Measurements from ENCODE around the gene METAP1D. TPM values are rescaled to one million over a fixed set of nuclear protein-coding genes. Genes with fewer than 3 reads are reported as not detected.

The METAP1D gene
- total RNA-seq, 1 experiment from 2014 or later, result 10.4 TPM

DNA sequence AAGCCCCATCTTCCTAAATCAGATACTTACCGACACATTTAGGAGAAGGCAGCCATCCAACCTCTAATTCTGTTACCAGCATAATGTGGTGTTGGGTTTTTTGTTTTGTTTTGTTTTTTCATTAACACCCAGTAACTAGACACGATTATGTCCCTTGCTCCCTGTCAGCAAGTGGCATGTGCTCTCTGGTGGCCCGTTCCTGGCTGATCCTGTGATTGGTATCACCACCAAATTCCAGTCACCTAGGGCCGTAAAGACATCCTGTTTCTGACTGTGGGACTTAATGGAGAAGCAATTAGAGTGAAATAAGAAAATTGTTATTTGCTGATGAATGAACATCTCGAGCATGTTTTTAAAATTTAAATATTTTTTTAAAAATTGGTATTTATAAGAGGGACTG lies 79.7 kb downstream of the METAP1D start:
- Mint-ChIP-seq H3K36me3 (ENCODE audit: insufficient read depth, unreplicated experiment) (no peaks in the 10 kb centered on the region), H3K9me3 (ENCODE audit: unreplicated experiment) (no peaks in the 10 kb centered on the region), H3K27me3 (ENCODE audit: insufficient read depth, unreplicated experiment) (peaks cover 9% of the 10 kb centered on the region), H3K4me1 (ENCODE audit: low read depth, unreplicated experiment) (no peaks in the 10 kb centered on the region), H3K27ac (ENCODE audit: unreplicated experiment) (no peak overlapping the region), H3K4me3 (ENCODE audit: unreplicated experiment) (no peak overlapping the region)
- no peak overlapping the region for H3K4me3 ChIP-seq (ENCODE audit: low read depth, low read length)
- no peaks in the 10 kb centered on the region for H3K27me3 ChIP-seq (replicated peaks; ENCODE audit: control insufficient read depth, insufficient read depth, low read length)
- no peak for DNase-seq
- TF ChIP-seq CTCF (IDR thresholded peaks at IDR 0.05; ENCODE audit: insufficient read depth in 1 of 2, low read depth in 1 of 2, low read length in 1 of 2, severe bottlenecking in 1 of 2, unreplicated experiment in 1 of 2), result no peak
- intact Hi-C loops (cut with micrococcal nuclease; ENCODE audit: unreplicated experiment), result no loop called here
- no peaks in the 10 kb centered on the region; the same call in 1 of the 2 replicates for H3K36me3 ChIP-seq (ENCODE audit: control insufficient read depth, insufficient read depth, low read length)
- ChIA-PET POLR2A (no interaction called here), CTCF (no interaction called here)
- no peaks in the 10 kb centered on the region for H3K9me3 ChIP-seq
- H3K4me1 ChIP-seq, result no peaks in the 10 kb centered on the region
- BruUV-seq (replicated peaks), result no TSS peak

DNA sequence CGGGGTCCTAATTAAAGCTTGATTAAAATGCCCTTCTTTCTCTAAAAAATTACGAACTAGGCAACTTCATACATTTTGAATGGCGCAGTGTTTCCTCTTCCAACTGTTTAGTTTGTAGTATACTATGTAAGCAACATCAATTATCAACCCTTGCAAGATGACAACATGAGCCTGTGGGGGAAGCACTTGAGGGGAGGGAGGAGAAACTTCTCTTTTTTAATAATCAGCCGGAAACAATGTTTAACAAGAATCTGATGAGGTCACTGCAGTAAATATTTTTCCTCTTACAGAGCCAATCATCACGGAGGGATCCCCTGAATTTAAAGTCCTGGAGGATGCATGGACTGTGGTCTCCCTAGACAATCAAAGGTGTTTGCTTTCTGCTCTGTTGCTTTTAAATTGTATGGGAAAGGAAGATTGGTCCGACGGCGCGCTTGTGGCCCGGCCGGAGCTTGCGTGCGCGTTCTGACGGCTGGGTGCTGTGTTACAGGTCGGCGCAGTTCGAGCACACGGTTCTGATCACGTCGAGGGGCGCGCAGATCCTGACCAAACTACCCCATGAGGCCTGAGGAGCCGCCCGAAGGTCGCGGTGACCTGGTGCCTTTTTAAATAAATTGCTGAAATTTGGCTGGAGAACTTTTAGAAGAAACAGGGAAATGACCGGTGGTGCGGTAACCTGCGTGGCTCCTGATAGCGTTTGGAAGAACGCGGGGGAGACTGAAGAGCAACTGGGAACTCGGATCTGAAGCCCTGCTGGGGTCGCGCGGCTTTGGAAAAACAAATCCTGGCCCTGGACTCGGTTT lies 80.3 kb downstream of the METAP1D start:
- H3K36me3 Mint-ChIP-seq (ENCODE audit: insufficient read depth, unreplicated experiment), result peaks cover 5% of the 10 kb centered on the region
- no peak for DNase-seq
- no peaks in the 10 kb centered on the region for H3K9me3 Mint-ChIP-seq (ENCODE audit: unreplicated experiment)
- no peaks in the 10 kb centered on the region for H3K4me1 Mint-ChIP-seq (ENCODE audit: low read depth, unreplicated experiment)
- TF ChIP-seq CTCF (IDR thresholded peaks at IDR 0.05; ENCODE audit: insufficient read depth in 1 of 2, low read depth in 1 of 2, low read length in 1 of 2, severe bottlenecking in 1 of 2, unreplicated experiment in 1 of 2), result no peak
- no TSS peak for BruUV-seq (replicated peaks)
- peaks cover 9% of the 10 kb centered on the region for H3K27me3 Mint-ChIP-seq (ENCODE audit: insufficient read depth, unreplicated experiment)
- intact Hi-C loops (cut with micrococcal nuclease; ENCODE audit: unreplicated experiment), result loop anchor here (10.0 kb wide), 1 partner anchor 75 kb away; no protein-coding TSS in a partner anchor
- POLR2A ChIA-PET, result no interaction called here
- CTCF ChIA-PET, result no interaction called here
- Histone ChIP-seq H3K4me1 (no peaks in the 10 kb centered on the region), H3K36me3 (ENCODE audit: control insufficient read depth, insufficient read depth, low read length) (no peaks in the 10 kb centered on the region; the same call in 1 of the 2 replicates), H3K4me3 (ENCODE audit: low read depth, low read length) (no peak overlapping the region), H3K9me3 (no peaks in the 10 kb centered on the region), H3K27me3 (replicated peaks; ENCODE audit: control insufficient read depth, insufficient read depth, low read length) (no peaks in the 10 kb centered on the region)
- H3K27ac Mint-ChIP-seq (ENCODE audit: unreplicated experiment), result no peak overlapping the region
- no peak overlapping the region for H3K4me3 Mint-ChIP-seq (ENCODE audit: unreplicated experiment)

- POLR2A ChIA-PET, result no interaction called here
- no peaks in the 10 kb centered on the region for H3K9me3 Mint-ChIP-seq (ENCODE audit: unreplicated experiment)
Observed at GRCh38 chr2:172080641-172081220, 81.0 kb downstream of the METAP1D start.

More at GRCh38 chr2:172080641-172081220, 81.0 kb downstream of the METAP1D start:
- Mint-ChIP-seq H3K4me3 (ENCODE audit: unreplicated experiment) (no peak overlapping the region), H3K36me3 (ENCODE audit: insufficient read depth, unreplicated experiment) (peaks cover 11% of the 10 kb centered on the region), H3K27me3 (ENCODE audit: insufficient read depth, unreplicated experiment) (peaks cover 10% of the 10 kb centered on the region), H3K4me1 (ENCODE audit: low read depth, unreplicated experiment) (no peaks in the 10 kb centered on the region), H3K27ac (ENCODE audit: unreplicated experiment) (no peak overlapping the region)
- CTCF ChIA-PET, result no interaction called here
- H3K4me3 ChIP-seq (ENCODE audit: low read depth, low read length), result no peak overlapping the region
- no peaks in the 10 kb centered on the region; the same call in 1 of the 2 replicates for H3K36me3 ChIP-seq (ENCODE audit: control insufficient read depth, insufficient read depth, low read length)
- TF ChIP-seq CTCF (IDR thresholded peaks at IDR 0.05; ENCODE audit: insufficient read depth in 1 of 2, low read depth in 1 of 2, low read length in 1 of 2, severe bottlenecking in 1 of 2, unreplicated experiment in 1 of 2), result no peak
- no TSS peak for BruUV-seq (replicated peaks)
- no peaks in the 10 kb centered on the region for H3K4me1 ChIP-seq
- no peaks in the 10 kb centered on the region for H3K9me3 ChIP-seq
- intact Hi-C loops (cut with micrococcal nuclease; ENCODE audit: unreplicated experiment), result loop anchor here (10.0 kb wide), 1 partner anchor 76 kb away; no protein-coding TSS in a partner anchor
- no peaks in the 10 kb centered on the region for H3K27me3 ChIP-seq (replicated peaks; ENCODE audit: control insufficient read depth, insufficient read depth, low read length)
- no peak for DNase-seq
